BLaER1 treated with 17β-estradiol and CSF1 and Interleukin-3, amounts not matched to agents 10 nM and 100 nM (cell line): ENCODE measurements around the gene KRT33A.

Experiments
- H3K27ac ChIP-seq, 11 experiments: shearing (Covaris generic); formaldehyde crosslinking; 2 replicates each; pipeline ENCODE4 v1.8.1; 2022
- H3K27me3 ChIP-seq, 11 experiments: shearing (Covaris generic); formaldehyde crosslinking; 2 replicates each; pipeline ENCODE4 v1.8.1; 2022
- H3K36me3 ChIP-seq, 11 experiments: shearing (Covaris generic); formaldehyde crosslinking; 2 replicates each; pipeline ENCODE4 v1.8.1; 2022
- H3K4me1 ChIP-seq, 10 experiments: shearing (Covaris generic); formaldehyde crosslinking; 2 replicates each; pipeline ENCODE4 v1.8.1; 2022
- H3K4me2 ChIP-seq, 11 experiments: shearing (Covaris generic); formaldehyde crosslinking; 2 replicates each; pipeline ENCODE4 v1.8.1; 2022
- H3K4me3 ChIP-seq, 10 experiments: shearing (Covaris generic); formaldehyde crosslinking; 2 replicates each; pipeline ENCODE4 v1.8.1; 2022
- H3K9ac ChIP-seq, 11 experiments: shearing (Covaris generic); formaldehyde crosslinking; 2 replicates each; pipeline ENCODE4 v1.8.1; 2022
- H3K9me3 ChIP-seq, 11 experiments: shearing (Covaris generic); formaldehyde crosslinking; replicated peaks in 1 of 11; 2 replicates each; pipeline ENCODE4 v1.8.1; 2022
- H4K20me1 ChIP-seq, 11 experiments: shearing (Covaris generic); formaldehyde crosslinking; 2 replicates each; pipeline ENCODE4 v1.8.1; 2022
- Cebpa-rat ChIP-seq, 11 experiments: shearing (Covaris generic); IDR thresholded peaks; 2 replicates each; pipeline ENCODE4 v1.8.1; 2022

The KRT33A gene

GRCh38 chr17:41369023-41369422 lies 18.4 kb upstream of the KRT33A start:
- H3K27me3 ChIP-seq: no peaks in the 10 kb centered on the region
- TF ChIP-seq Cebpa-rat (IDR thresholded peaks at IDR 0.05): no peak
- H3K9me3 ChIP-seq: 0 out of 22 replicates have a peak, but pooled peaks cover 0 to 3% (median 0%) of the 10 kb centered on the region in 11 experiments
- H3K27ac ChIP-seq: no peak overlapping the region
- H3K4me1 ChIP-seq: no peaks in the 10 kb centered on the region
- no peaks in the 10 kb centered on the region for H4K20me1 ChIP-seq
- H3K4me2 ChIP-seq: no peak overlapping the region
- no peak overlapping the region for H3K9ac ChIP-seq
- H3K36me3 ChIP-seq: no peaks in the 10 kb centered on the region
- no peak overlapping the region for H3K4me3 ChIP-seq

- no peak for TF ChIP-seq Cebpa-rat (IDR thresholded peaks at IDR 0.05)
- Histone ChIP-seq H3K4me2 (no peak overlapping the region), H3K4me1 (no peaks in the 10 kb centered on the region), H4K20me1 (no peaks in the 10 kb centered on the region), H3K36me3 (no peaks in the 10 kb centered on the region), H3K4me3 (no peak overlapping the region), H3K9ac (no peak overlapping the region), H3K27ac (no peak overlapping the region), H3K27me3 (no peaks in the 10 kb centered on the region), H3K9me3 (no peaks in the 10 kb centered on the region)
Observed at GRCh38 chr17:41367426-41368075, 16.9 kb upstream of the KRT33A start.

GRCh38 chr17:41366070-41366469 lies 15.4 kb upstream of the KRT33A start:
- no peak overlapping the region for H3K4me2 ChIP-seq
- H3K4me1 ChIP-seq: no peaks in the 10 kb centered on the region
- H3K4me3 ChIP-seq: no peak overlapping the region
- no peak overlapping the region for H3K27ac ChIP-seq
- no peak overlapping the region for H3K9ac ChIP-seq
- no peaks in the 10 kb centered on the region for H3K9me3 ChIP-seq
- no peaks in the 10 kb centered on the region for H3K27me3 ChIP-seq
- TF ChIP-seq Cebpa-rat (IDR thresholded peaks at IDR 0.05): no peak
- no peaks in the 10 kb centered on the region for H4K20me1 ChIP-seq
- no peaks in the 10 kb centered on the region for H3K36me3 ChIP-seq

GRCh38 chr17:41363881-41364280 lies 13.3 kb upstream of the KRT33A start:
- Histone ChIP-seq H4K20me1 (no peaks in the 10 kb centered on the region), H3K9me3 (0 out of 22 replicates have a peak, but pooled peaks cover 0 to 6% (median 0%) of the 10 kb centered on the region in 11 experiments), H3K27me3 (no peaks in the 10 kb centered on the region), H3K4me2 (no peak overlapping the region), H3K36me3 (no peaks in the 10 kb centered on the region), H3K4me1 (no peaks in the 10 kb centered on the region), H3K9ac (no peak overlapping the region), H3K27ac (no peak overlapping the region), H3K4me3 (no peak overlapping the region)
- no peak for TF ChIP-seq Cebpa-rat (IDR thresholded peaks at IDR 0.05)

- no peaks in the 10 kb centered on the region for H3K27me3 ChIP-seq
- no peak for TF ChIP-seq Cebpa-rat (IDR thresholded peaks at IDR 0.05)
- no peak overlapping the region for H3K27ac ChIP-seq
- H3K36me3 ChIP-seq: no peaks in the 10 kb centered on the region
- H3K4me1 ChIP-seq: no peaks in the 10 kb centered on the region
- H3K9me3 ChIP-seq: peaks cover 0 to 13% (median 5%) of the 10 kb centered on the region in 11 experiments; a peak in 10 of 22 replicates
- no peak overlapping the region for H3K9ac ChIP-seq
- H4K20me1 ChIP-seq: no peaks in the 10 kb centered on the region
- no peak overlapping the region for H3K4me2 ChIP-seq
- no peak overlapping the region for H3K4me3 ChIP-seq
Observed at GRCh38 chr17:41360296-41360995, 9.8 kb upstream of the KRT33A start.

- H3K4me1 ChIP-seq: peaks cover 0 to 10% (median 2%) of the 10 kb centered on the region in 10 experiments; a peak in 7 of 20 replicates
- H3K27me3 ChIP-seq: no peaks in the 10 kb centered on the region
- H3K9ac ChIP-seq: no peak overlapping the region
- H3K4me3 ChIP-seq: no peak overlapping the region
- peaks cover 0 to 6% (median 5%) of the 10 kb centered on the region in 11 experiments; a peak in 10 of 22 replicates for H3K9me3 ChIP-seq
- peak overlapping the region in 2 of 11 experiments; percentile 0 to 42; a peak in 1 of 22 replicates for H3K27ac ChIP-seq
- no peaks in the 10 kb centered on the region for H3K36me3 ChIP-seq
- H3K4me2 ChIP-seq: peak overlapping the region in 4 of 11 experiments; percentile 27 to 57 (median 34); a peak in 6 of 22 replicates
- TF ChIP-seq Cebpa-rat (IDR thresholded peaks at IDR 0.05): peak in 1 of 11 experiments; percentile 43; a peak in 1 of 22 replicates
- no peaks in the 10 kb centered on the region for H4K20me1 ChIP-seq
Observed at GRCh38 chr17:41354536-41354935, 3.9 kb upstream of the KRT33A start.

GRCh38 chr17:41352597-41353366 lies 2.2 kb upstream of the KRT33A start:
- H4K20me1 ChIP-seq: no peaks in the 10 kb centered on the region
- no peak overlapping the region for H3K9ac ChIP-seq
- H3K9me3 ChIP-seq: peaks cover 0 to 6% (median 5%) of the 10 kb centered on the region in 11 experiments; a peak in 10 of 22 replicates
- H3K27me3 ChIP-seq: no peaks in the 10 kb centered on the region
- no peak overlapping the region for H3K27ac ChIP-seq
- H3K4me3 ChIP-seq: no peak overlapping the region
- peaks cover 0 to 17% (median 2%) of the 10 kb centered on the region in 10 experiments; a peak in 7 of 20 replicates for H3K4me1 ChIP-seq
- no peak overlapping the region for H3K4me2 ChIP-seq
- no peaks in the 10 kb centered on the region for H3K36me3 ChIP-seq
- TF ChIP-seq Cebpa-rat (IDR thresholded peaks at IDR 0.05): no peak

GRCh38 chr17:41351177-41351576 lies 549 bp upstream of the KRT33A start:
- Histone ChIP-seq H3K4me3 (no peak overlapping the region), H3K9me3 (peaks cover 0 to 3% (median 3%) of the 10 kb centered on the region in 11 experiments; a peak in 10 of 22 replicates), H3K27me3 (no peaks in the 10 kb centered on the region), H3K36me3 (no peaks in the 10 kb centered on the region), H4K20me1 (no peaks in the 10 kb centered on the region), H3K4me2 (no peak overlapping the region), H3K27ac (no peak overlapping the region), H3K4me1 (peaks cover 0 to 24% (median 2%) of the 10 kb centered on the region in 10 experiments; a peak in 7 of 20 replicates), H3K9ac (no peak overlapping the region)
- no peak for TF ChIP-seq Cebpa-rat (IDR thresholded peaks at IDR 0.05)
